Measurements from ENCODE around the gene CDC20. TPM values are rescaled to one million over a fixed set of nuclear protein-coding genes. Genes with fewer than 3 reads are reported as not detected.

CDC20 gene
- total and polyA plus RNA-seq, 2 donors (not counting 1 experiment from before 2014, with no cell fraction given): 1.1 to 1.5 TPM

GRCh38 chr1:43348809-43349593 lies 9.8 kb upstream of the CDC20 start:
- no peaks in the 10 kb centered on the region for H3K27me3 Mint-ChIP-seq
- TF ChIP-seq CTCF (IDR thresholded peaks at IDR 0.05): no peak
- no peak for TF ChIP-seq EZH2 (IDR thresholded peaks at IDR 0.05; ENCODE audit: borderline replicate concordance, insufficient read depth, low read depth, low read length, poor library complexity, severe bottlenecking)
- H4K20me1 ChIP-seq (ENCODE audit: control insufficient read depth, insufficient read depth, low read length, poor library complexity, severe bottlenecking): no peaks in the 10 kb centered on the region
- H3K4me1 Mint-ChIP-seq: peaks cover 13% of the 10 kb centered on the region
- DNase-seq (peak; percentile 78), ATAC-seq (ENCODE audit: low read depth) (peak; percentile 84)
- ChIA-PET POLR2A (interaction anchor here (0.6 to 2.0 kb wide), 2 partner anchors 10 to 27 kb away, joined by 5 to 6 read pairs; partner anchors contain the start of gene CDC20), CTCF (interaction anchor here (0.9 kb wide), 1 partner anchor 110 kb away, joined by 3 read pairs; no protein-coding TSS in a partner anchor)
- no peaks in the 10 kb centered on the region for H3K36me3 ChIP-seq (replicated peaks in 1 of 2; ENCODE audit: control extremely low read depth in 1 of 2, control insufficient read depth in 1 of 2, extremely low read depth in 1 of 2, insufficient read depth in 2 of 2, low read length in 1 of 2)
- intact Hi-C loops (cut with micrococcal nuclease): loop anchor here (1.0 kb wide), 2 partner anchors 9 to 19 kb away; partner anchors contain the start of genes CDC20 and ELOVL1
- no peaks in the 10 kb centered on the region for H3K27me3 ChIP-seq (replicated peaks in 1 of 4; ENCODE audit: control extremely low read depth in 1 of 4, control insufficient read depth in 3 of 4, insufficient read depth in 4 of 4, low read length in 3 of 4)
- H3K4me1 ChIP-seq (ENCODE audit: control insufficient read depth in 2 of 2, insufficient read depth in 2 of 2, low read length in 2 of 2): peaks cover 4 to 5% of the 10 kb centered on the region in 2 donors
- H3K27ac ChIP-seq (ENCODE audit: low read length in 2 of 2): peak overlapping the region; percentile 80 to 87
- peak overlapping the region in 4 of 5 experiments; percentile 34 to 64 (median 46) for H3K4me3 ChIP-seq (ENCODE audit: control extremely low read depth in 1 of 5, extremely low read depth in 1 of 5, insufficient read depth in 1 of 5, low read depth in 2 of 5, low read length in 4 of 5)
- H3K4me2 ChIP-seq (replicated peaks; ENCODE audit: low read depth, low read length, poor library complexity, severe bottlenecking): peak overlapping the region; percentile 67
- peak overlapping the region; percentile 47 for H3K9ac ChIP-seq (ENCODE audit: low read length)
- H3K27ac Mint-ChIP-seq: peak overlapping the region; percentile 97
- H2AFZ ChIP-seq (ENCODE audit: insufficient read depth, low read depth, low read length, poor library complexity, severe bottlenecking): peak overlapping the region; percentile 59
- H3K9me3 Mint-ChIP-seq (ENCODE audit: insufficient read depth): no peaks in the 10 kb centered on the region
- no peaks in the 10 kb centered on the region for H3K9me3 ChIP-seq (ENCODE audit: control extremely low read depth in 1 of 3, control insufficient read depth in 2 of 3, insufficient read depth in 1 of 3, low read length in 2 of 3)
- peak overlapping the region; percentile 89 for H3K4me3 Mint-ChIP-seq
- no peaks in the 10 kb centered on the region for H3K79me2 ChIP-seq (ENCODE audit: control insufficient read depth, insufficient read depth, low read length)
- WGBS (ENCODE audit: insufficient coverage): 62% methylated on average over 69 of the region's 72 CpGs
